Measurements from ENCODE around the gene DOCK2.
"Not testable (repeated sequence)": the region's sequence is repeated elsewhere in the genome, so short reads cannot be mapped to it uniquely, and the experiment has no call there.

DOCK2 gene

GRCh38 chr5:169746147-169746694, 109.1 kb downstream of the DOCK2 start:
- no peak for DNase-seq (ENCODE audit: extremely low read depth, low read depth)
- TF ChIP-seq, protein P1, sequence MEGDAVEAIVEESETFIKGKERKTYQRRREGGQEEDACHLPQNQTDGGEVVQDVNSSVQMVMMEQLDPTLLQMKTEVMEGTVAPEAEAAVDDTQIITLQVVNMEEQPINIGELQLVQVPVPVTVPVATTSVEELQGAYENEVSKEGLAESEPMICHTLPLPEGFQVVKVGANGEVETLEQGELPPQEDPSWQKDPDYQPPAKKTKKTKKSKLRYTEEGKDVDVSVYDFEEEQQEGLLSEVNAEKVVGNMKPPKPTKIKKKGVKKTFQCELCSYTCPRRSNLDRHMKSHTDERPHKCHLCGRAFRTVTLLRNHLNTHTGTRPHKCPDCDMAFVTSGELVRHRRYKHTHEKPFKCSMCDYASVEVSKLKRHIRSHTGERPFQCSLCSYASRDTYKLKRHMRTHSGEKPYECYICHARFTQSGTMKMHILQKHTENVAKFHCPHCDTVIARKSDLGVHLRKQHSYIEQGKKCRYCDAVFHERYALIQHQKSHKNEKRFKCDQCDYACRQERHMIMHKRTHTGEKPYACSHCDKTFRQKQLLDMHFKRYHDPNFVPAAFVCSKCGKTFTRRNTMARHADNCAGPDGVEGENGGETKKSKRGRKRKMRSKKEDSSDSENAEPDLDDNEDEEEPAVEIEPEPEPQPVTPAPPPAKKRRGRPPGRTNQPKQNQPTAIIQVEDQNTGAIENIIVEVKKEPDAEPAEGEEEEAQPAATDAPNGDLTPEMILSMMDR (IDR thresholded peaks at IDR 0.05; ENCODE audit: low read depth, low read length): no peak

GRCh38 chr5:169748174-169748573, 111.1 kb downstream of the DOCK2 start:
- no peak for DNase-seq (ENCODE audit: extremely low read depth, low read depth)
- TF ChIP-seq, protein P1 (IDR thresholded peaks at IDR 0.05; ENCODE audit: low read depth, low read length): no peak

GRCh38 chr5:169749295-169749694, 112.2 kb downstream of the DOCK2 start:
- TF ChIP-seq, protein P1 (IDR thresholded peaks at IDR 0.05; ENCODE audit: low read depth, low read length): no peak
- DNase-seq (ENCODE audit: extremely low read depth, low read depth): no peak

DNA sequence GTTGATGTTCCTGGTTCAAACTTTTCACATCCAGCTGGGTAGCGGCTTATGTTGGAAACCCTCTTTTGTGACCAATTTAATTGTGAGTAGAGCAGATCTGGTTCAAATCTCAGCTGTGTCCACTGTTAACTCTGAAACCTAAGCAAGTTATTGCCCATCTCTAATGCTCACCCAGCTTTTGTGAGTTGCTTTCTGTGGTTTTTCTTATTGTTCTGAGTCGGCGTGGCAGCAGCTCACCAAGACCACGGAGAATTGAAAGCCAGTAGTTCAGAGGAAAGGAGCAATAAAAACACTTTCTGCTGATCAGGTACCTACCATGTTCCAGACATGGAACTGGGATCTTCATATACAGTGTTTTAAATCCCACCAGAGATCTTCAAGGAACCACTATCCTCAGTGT, 114.4 kb downstream of the DOCK2 start:
- DNase-seq (ENCODE audit: extremely low read depth, low read depth): no peak
- TF ChIP-seq, protein P1 (IDR thresholded peaks at IDR 0.05; ENCODE audit: low read depth, low read length): no peak

- not testable (repeated sequence) for DNase-seq (ENCODE audit: extremely low read depth, low read depth)
These were observed 115.5 kb downstream of the DOCK2 start for GRCh38 chr5:169752566-169752965.

- TF ChIP-seq, protein P1 (IDR thresholded peaks at IDR 0.05; ENCODE audit: low read depth, low read length): no peak
- peak; percentile 52 for DNase-seq (ENCODE audit: extremely low read depth, low read depth)
These were observed 116.7 kb downstream of the DOCK2 start for GRCh38 chr5:169753795-169754194.

GRCh38 chr5:169754737-169755136, 117.7 kb downstream of the DOCK2 start:
- TF ChIP-seq, protein P1 (IDR thresholded peaks at IDR 0.05; ENCODE audit: low read depth, low read length): no peak

GRCh38 chr5:169756071-169756765, 119.1 kb downstream of the DOCK2 start:
- TF ChIP-seq, protein P1 (IDR thresholded peaks at IDR 0.05; ENCODE audit: low read depth, low read length): no peak

More at GRCh38 chr5:169754737-169755136, 117.7 kb downstream of the DOCK2 start:
- DNase-seq (ENCODE audit: extremely low read depth, low read depth): no peak

More at GRCh38 chr5:169756071-169756765, 119.1 kb downstream of the DOCK2 start:
- no peak for DNase-seq (ENCODE audit: extremely low read depth, low read depth)
